Uterus (tissue), 4 donors: ENCODE data around the gene CDK2. TPM values are rescaled to one million over a fixed set of nuclear protein-coding genes. Genes with fewer than 3 reads are reported as not detected.

Source experiments
- DNase-seq, 2 donors: peaks; one replicate each; pipeline ENCODE4 v3.0.0-alpha.2; 2019 to 2020
- H3K27ac ChIP-seq, 2 donors: fragments of 200-600 bp; sonication (generic); 1 replicate in 1 of 2; 2 replicates in 1 of 2; pipeline ENCODE4 v1.5.1; 2016 to 2018
- H3K27me3 ChIP-seq, 2 donors: fragments of 200-600 bp; sonication (generic); one replicate each; pipeline ENCODE4 v1.5.1; 2018 to 2019; ENCODE audit warnings: control low read depth in 1 of 2
- H3K36me3 ChIP-seq, 2 donors: fragments of 200-600 bp; sonication (generic); one replicate each; pipeline ENCODE4 v1.5.1; 2019; ENCODE audit warnings: control low read depth in 1 of 2
- H3K4me1 ChIP-seq, 2 donors: fragments of 200-600 bp; sonication (generic); one replicate each; pipeline ENCODE4 v1.5.1; 2018 to 2019; ENCODE audit warnings: control low read depth in 1 of 2
- H3K4me3 ChIP-seq, 2 donors: fragments of 200-600 bp; sonication (generic); 1 replicate in 1 of 2; 2 replicates in 1 of 2; pipeline ENCODE4 v1.5.1; 2018 to 2019; ENCODE audit warnings: mild to moderate bottlenecking in 1 of 2
- H3K9me3 ChIP-seq, 2 donors: fragments of 200-600 bp; sonication (generic); one replicate each; pipeline ENCODE4 v1.5.1; 2019; ENCODE audit warnings: control low read depth in 1 of 2
- CTCF ChIP-seq, 4 experiments: fragments of 200-600 bp in 2 of 4; fragments of 450-650 bp in 2 of 4; sonication (generic) in 2 of 4; IDR thresholded peaks; one replicate each; pipeline ENCODE4 v1.5.1; 2016 to 2019; ENCODE audit warnings: antibody characterized with exemption in 4 of 4, mild to moderate bottlenecking in 2 of 4, moderate library complexity in 1 of 4
- POLR2A ChIP-seq, 2 donors: fragments of 450-650 bp; IDR thresholded peaks; one replicate each; pipeline ENCODE4 v1.6.1; 2016; ENCODE audit warnings: antibody characterized with exemption in 2 of 2, mild to moderate bottlenecking in 1 of 2, moderate library complexity in 1 of 2
- intact Hi-C: fragments of 100-400 bp; cut with DNase I; formaldehyde crosslinking; loops from one replicate; pipeline ENCODE4 v1.15.1; 2023; ENCODE audit warnings: low total_unique reads
- total RNA-seq, 4 donors: library from RNA; depleted of rRNA in 3 of 4; stranded (reverse); fragments of >200 nt in 3 of 4; gene quantifications; one replicate each; pipeline versions ENCODE4 v1.1.0 to v1.2.4, GENCODE V29; 2014 to 2023
- donor health status: DM: yes; HTN: yes; CAD: no.

The CDK2 gene
- total RNA-seq, 4 donors from 2014 or later, result 19.0 to 35.6 (median 28.7) TPM

DNA sequence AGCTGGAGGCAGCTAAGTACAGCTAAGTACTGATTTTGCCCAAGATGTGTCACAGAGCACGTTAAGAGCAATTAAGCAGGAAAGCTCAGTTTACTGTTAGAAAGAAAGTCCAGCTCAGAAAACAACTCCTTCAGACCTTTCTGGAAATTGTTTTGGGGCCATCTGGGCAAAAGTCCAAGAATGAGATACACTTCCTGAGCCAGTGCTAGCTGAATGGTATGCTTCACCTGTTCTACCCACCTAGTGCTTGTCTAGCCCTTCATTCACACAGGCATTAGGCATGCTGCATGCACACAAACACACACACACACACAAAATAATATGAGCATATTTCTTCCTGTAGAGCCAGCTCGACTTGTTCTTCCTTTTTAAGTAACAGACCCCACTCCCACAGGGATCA is 47.6 kb downstream of the CDK2 start:
- Histone ChIP-seq H3K9me3 (no peaks in the 10 kb centered on the region), H3K36me3 (no peaks in the 10 kb centered on the region), H3K27ac (no peak overlapping the region), H3K4me3 (no peak overlapping the region), H3K4me1 (no peaks in the 10 kb centered on the region), H3K27me3 (no peaks in the 10 kb centered on the region)
- TF ChIP-seq CTCF (IDR thresholded peaks at IDR 0.05), result no peak
- no peak for TF ChIP-seq POLR2A (IDR thresholded peaks at IDR 0.05)
- intact Hi-C loops, result no loop called here
- no peak for DNase-seq

DNA sequence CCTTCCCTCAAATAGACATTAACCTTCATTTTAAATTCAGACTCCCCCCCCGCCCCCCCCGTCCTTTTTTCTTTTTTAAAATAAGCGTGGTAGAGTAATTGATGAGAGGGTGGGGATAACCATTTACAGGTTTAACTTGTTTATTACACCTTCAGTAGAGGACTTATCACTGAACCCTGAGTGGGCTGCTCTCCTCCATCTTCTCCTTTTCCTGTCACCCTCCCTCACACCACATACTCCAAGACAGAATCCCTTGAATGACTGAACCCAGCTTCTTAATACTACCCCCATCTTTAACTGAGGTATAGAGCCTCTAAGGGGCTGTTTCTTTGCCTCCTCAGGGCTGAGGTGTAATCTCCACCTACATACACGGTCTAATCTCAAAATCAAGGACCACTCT is 50.6 kb downstream of the CDK2 start:
- TF ChIP-seq CTCF (IDR thresholded peaks at IDR 0.05) (no peak), POLR2A (IDR thresholded peaks at IDR 0.05) (no peak)
- H3K4me3 ChIP-seq, result no peak overlapping the region
- H3K36me3 ChIP-seq, result no peaks in the 10 kb centered on the region
- no peaks in the 10 kb centered on the region for H3K9me3 ChIP-seq
- no peaks in the 10 kb centered on the region for H3K27me3 ChIP-seq
- intact Hi-C loops, result no loop called here
- DNase-seq, result no peak
- no peak overlapping the region for H3K27ac ChIP-seq
- no peaks in the 10 kb centered on the region for H3K4me1 ChIP-seq

- DNase-seq, result no peak
Measured at GRCh38 chr12:56018356-56018755, 51.7 kb downstream of the CDK2 start.

DNA sequence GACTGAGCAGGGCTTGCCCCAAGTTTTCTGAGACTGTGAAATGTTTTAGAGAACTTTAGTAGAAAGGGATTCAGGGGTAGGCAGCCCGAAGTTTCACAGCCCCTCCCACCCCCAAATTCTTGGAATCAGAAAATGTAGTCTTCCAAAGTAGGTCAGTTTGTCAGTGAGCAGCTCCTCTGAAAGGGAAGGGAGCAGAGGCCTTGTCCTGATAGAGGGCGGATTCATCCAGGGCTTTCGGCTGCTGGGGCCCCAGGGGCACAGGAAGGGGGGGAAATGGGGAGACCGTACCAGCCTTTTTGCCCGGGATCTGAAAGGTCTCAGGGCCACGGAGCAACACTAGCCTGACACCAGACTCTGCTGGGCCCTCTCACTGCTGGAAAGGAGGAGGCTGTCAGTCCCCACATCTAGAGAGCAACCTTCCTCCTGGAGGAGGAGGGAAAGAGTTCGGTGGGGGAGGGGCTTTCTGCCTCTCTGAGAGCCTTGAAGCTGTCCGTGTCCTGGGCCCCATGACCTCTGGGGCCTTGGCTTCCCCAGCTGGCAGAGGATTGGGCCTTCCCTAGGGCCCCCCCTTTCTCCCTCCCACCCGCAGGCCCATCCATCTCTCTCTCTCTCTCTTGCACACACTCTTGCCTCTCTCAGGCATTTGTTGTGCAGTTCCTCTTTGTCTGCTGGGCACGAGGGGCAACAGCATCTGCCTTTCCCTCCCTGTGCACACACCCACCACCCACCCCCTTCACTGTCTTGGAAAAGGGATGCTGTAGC is 54.0 kb downstream of the CDK2 start, which contains the start of gene IKZF4:
Gene IKZF4 (plus strand): TSS at position 621 of the 762 bp plus-strand sequence. CDS start 451 bp downstream, outside the sequence.
- H3K27ac ChIP-seq, result peak within 1 kb of the TSS; percentile 65 to 85
- H3K9me3 ChIP-seq, result no peaks in the 10 kb centered on the region
- peak within 1 kb of the TSS in 1 of 2 donors; percentile 40 for H3K4me3 ChIP-seq
- H3K27me3 ChIP-seq, result no peaks in the 10 kb centered on the region
- DNase-seq, result peak; percentile 82 to 85
- intact Hi-C loops, result no loop called here
- no peaks in the 10 kb centered on the region for H3K36me3 ChIP-seq
- TF ChIP-seq POLR2A (IDR thresholded peaks at IDR 0.05) (peak in 1 of 2 donors; percentile 18), CTCF (IDR thresholded peaks at IDR 0.05) (no peak)
- no peaks in the 10 kb centered on the region for H3K4me1 ChIP-seq

More at GRCh38 chr12:56018356-56018755, 51.7 kb downstream of the CDK2 start:
- H3K27ac ChIP-seq, result no peak overlapping the region
- H3K36me3 ChIP-seq, result no peaks in the 10 kb centered on the region
- TF ChIP-seq POLR2A (IDR thresholded peaks at IDR 0.05) (no peak), CTCF (IDR thresholded peaks at IDR 0.05) (no peak)
- no peaks in the 10 kb centered on the region for H3K4me1 ChIP-seq
- no peak overlapping the region for H3K4me3 ChIP-seq
- no peaks in the 10 kb centered on the region for H3K9me3 ChIP-seq
- intact Hi-C loops, result no loop called here
- H3K27me3 ChIP-seq, result no peaks in the 10 kb centered on the region

GRCh38 chr12:56021889-56022497 is 55.4 kb downstream of the CDK2 start:
- H3K27ac ChIP-seq, result peak overlapping the region; percentile 65 to 85
- H3K4me3 ChIP-seq, result peak overlapping the region in 1 of 2 donors; percentile 40

More at GRCh38 chr12:56021889-56022497, 55.4 kb downstream of the CDK2 start:
- H3K36me3 ChIP-seq, result no peaks in the 10 kb centered on the region
- H3K4me1 ChIP-seq, result no peaks in the 10 kb centered on the region
- no peak for TF ChIP-seq CTCF (IDR thresholded peaks at IDR 0.05)
- TF ChIP-seq POLR2A (IDR thresholded peaks at IDR 0.05), result no peak
- DNase-seq, result no peak
- H3K27me3 ChIP-seq, result no peaks in the 10 kb centered on the region
- no peaks in the 10 kb centered on the region for H3K9me3 ChIP-seq
- intact Hi-C loops, result no loop called here
